Prostate gland (tissue), 2 donors: ENCODE results near the gene ARFGEF2. TPM values are rescaled to one million over a fixed set of nuclear protein-coding genes. Genes with fewer than 3 reads are reported as not detected.

ENCODE experiments used
- DNase-seq: peaks from one replicate; pipeline ENCODE4 v3.0.0-alpha.2; 2019; ENCODE audit warnings: low spot score
- H3K27ac ChIP-seq, 2 donors: fragments of 200-600 bp; sonication (generic); 2 replicates each; pipeline ENCODE4 v1.5.1; 2017 to 2019
- H3K27me3 ChIP-seq: fragments of 200-600 bp; sonication (generic); replicated peaks from 2 replicates; pipeline ENCODE4 v1.5.1; 2019; ENCODE audit not compliant: insufficient read depth
- H3K36me3 ChIP-seq, 2 donors: fragments of 200-600 bp; sonication (generic); 1 replicate in 1 of 2; 2 replicates in 1 of 2; pipeline versions ENCODE4 v1.5.1 to v1.8.1; 2017 to 2019
- H3K4me1 ChIP-seq: fragments of 200-600 bp; sonication (generic); replicated peaks from 2 replicates; pipeline ENCODE4 v1.5.1; 2019
- H3K4me3 ChIP-seq, 2 donors: fragments of 200-600 bp; sonication (generic); 2 replicates each; pipeline ENCODE4 v1.5.1; 2017 to 2019
- H3K9me3 ChIP-seq: fragments of 200-600 bp; sonication (generic); 2 replicates; pipeline ENCODE4 v1.5.1; 2017
- CTCF ChIP-seq, 4 experiments: fragments of 200-600 bp in 2 of 4; fragments of 450-650 bp in 2 of 4; sonication (generic) in 2 of 4; IDR thresholded peaks; 1 replicate in 3 of 4; 2 replicates in 1 of 4; pipeline ENCODE4 v1.5.1; 2016 to 2019; ENCODE audit warnings: antibody characterized with exemption in 4 of 4, mild to moderate bottlenecking in 2 of 4, moderate library complexity in 2 of 4
- POLR2A ChIP-seq: fragments of 450-650 bp; IDR thresholded peaks from one replicate; pipeline ENCODE4 v1.6.1; 2016; ENCODE audit warnings: antibody characterized with exemption, mild to moderate bottlenecking
- POLR2AphosphoS5 ChIP-seq: sonication (generic); formaldehyde crosslinking; IDR thresholded peaks from one replicate; pipeline ENCODE4 v1.6.1; 2017; ENCODE audit warnings: antibody characterized with exemption
- WGBS: methylation state at CpG from one replicate; pipeline ENCODE4 v1.1.5; 2018; 5-methylcytosine and 5-hydroxymethylcytosine counted together
- intact Hi-C: fragments of 100-400 bp; cut with DNase I; formaldehyde crosslinking; loops from one replicate; pipeline ENCODE4 v1.14.2; 2022
- total RNA-seq, 2 donors: library from RNA; depleted of rRNA; stranded (reverse); fragments of >200 nt; gene quantifications; one replicate each; pipeline ENCODE4 v1.1.0, GENCODE V29; 2016

ARFGEF2 gene
- total RNA-seq, 2 donors from 2014 or later: 36.3 to 51.6 TPM

- WGBS: 87% methylated on average over 10 of the region's 10 CpGs
- no peaks in the 10 kb centered on the region for H3K27me3 ChIP-seq
- H3K4me1 ChIP-seq: no peaks in the 10 kb centered on the region
- no peak for DNase-seq
- no peaks in the 10 kb centered on the region for H3K9me3 ChIP-seq
- intact Hi-C loops: no loop called here
- H3K4me3 ChIP-seq: no peak overlapping the region
- no peaks in the 10 kb centered on the region for H3K36me3 ChIP-seq
- TF ChIP-seq POLR2AphosphoS5 (no peak), CTCF (IDR thresholded peaks at IDR 0.05) (no peak), POLR2A (no peak)
- H3K27ac ChIP-seq: no peak overlapping the region
Observed at GRCh38 chr20:48878534-48879248, 42.8 kb upstream of the ARFGEF2 start.

- Histone ChIP-seq H3K27ac (no peak overlapping the region), H3K4me3 (no peak overlapping the region), H3K36me3 (no peaks in the 10 kb centered on the region), H3K27me3 (no peaks in the 10 kb centered on the region), H3K9me3 (no peaks in the 10 kb centered on the region), H3K4me1 (no peaks in the 10 kb centered on the region)
- TF ChIP-seq POLR2AphosphoS5 (no peak), POLR2A (no peak), CTCF (IDR thresholded peaks at IDR 0.05) (no peak)
- intact Hi-C loops: no loop called here
- WGBS: 91% methylated on average over 1 of the region's 1 CpG
- DNase-seq: no peak
Observed at GRCh38 chr20:48879612-48880245, 41.8 kb upstream of the ARFGEF2 start.

- Histone ChIP-seq H3K27me3 (no peaks in the 10 kb centered on the region), H3K36me3 (no peaks in the 10 kb centered on the region), H3K9me3 (no peaks in the 10 kb centered on the region), H3K4me1 (no peaks in the 10 kb centered on the region), H3K27ac (no peak overlapping the region), H3K4me3 (no peak overlapping the region)
- intact Hi-C loops: no loop called here
- 92% methylated on average over 3 of the region's 3 CpGs for whole genome bisulfite sequencing
- TF ChIP-seq POLR2A (no peak), CTCF (IDR thresholded peaks at IDR 0.05) (no peak)
- no peak for DNase-seq
Observed at GRCh38 chr20:48880331-48880730, 41.2 kb upstream of the ARFGEF2 start.

- DNase-seq: no peak
- WGBS: 59% methylated on average over 7 of the region's 7 CpGs
- TF ChIP-seq CTCF (IDR thresholded peaks at IDR 0.05): no peak
- TF ChIP-seq POLR2AphosphoS5: no peak
- TF ChIP-seq POLR2A: no peak
Observed at GRCh38 chr20:48880981-48881657, 40.4 kb upstream of the ARFGEF2 start.

More at GRCh38 chr20:48880981-48881657, 40.4 kb upstream of the ARFGEF2 start:
- H3K9me3 ChIP-seq: no peaks in the 10 kb centered on the region
- no peaks in the 10 kb centered on the region for H3K27me3 ChIP-seq
- no peaks in the 10 kb centered on the region for H3K36me3 ChIP-seq
- intact Hi-C loops: no loop called here
- no peaks in the 10 kb centered on the region for H3K4me1 ChIP-seq
- no peak overlapping the region for H3K27ac ChIP-seq
- no peak overlapping the region for H3K4me3 ChIP-seq
